ELF-1 (cell line): ENCODE data around the gene SMAD7.

ENCODE experiments used
- DNase-seq: peaks from one replicate; pipeline ENCODE4 v3.0.0-alpha.2; 2016; ENCODE audit warnings: low read depth, low spot score

Gene SMAD7

DNA sequence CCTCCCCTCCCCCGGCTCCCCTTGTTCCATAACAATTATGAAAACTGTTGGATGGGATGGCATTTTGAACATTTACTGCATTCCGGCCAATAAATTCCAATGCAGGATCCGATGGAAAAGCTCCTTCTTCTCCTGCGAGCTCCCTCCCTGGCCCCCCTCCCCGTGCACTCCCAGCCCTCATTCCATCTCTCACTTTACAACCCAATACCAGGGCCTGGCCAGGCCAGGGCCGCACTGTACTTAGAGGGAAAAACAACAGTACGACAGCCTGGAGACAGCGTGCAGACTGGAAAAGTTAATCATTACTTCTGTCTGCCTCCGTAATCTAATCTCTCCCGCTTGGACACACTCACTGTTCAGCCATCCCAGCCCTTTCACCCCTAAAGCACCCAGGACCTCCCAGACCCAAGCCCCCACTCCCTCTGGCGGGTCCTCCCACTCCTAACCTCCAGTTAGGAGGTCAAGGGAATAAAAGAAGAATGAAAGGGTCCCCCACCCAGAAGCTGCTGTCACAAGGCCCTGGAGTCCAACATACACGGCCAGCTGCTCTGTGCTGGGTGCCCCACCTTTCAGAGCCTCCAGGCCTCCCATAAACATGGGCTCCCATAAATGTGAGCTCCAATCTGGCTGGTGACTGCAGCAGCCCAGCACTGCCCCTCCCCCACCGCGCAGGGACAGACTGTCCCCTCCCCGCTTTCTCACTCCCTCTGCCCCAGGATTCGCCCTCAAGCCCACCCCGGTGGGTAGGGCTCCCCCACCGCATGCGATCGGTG is 20.6 kb downstream of the SMAD7 start:
- peak; percentile 86 for DNase-seq

DNA sequence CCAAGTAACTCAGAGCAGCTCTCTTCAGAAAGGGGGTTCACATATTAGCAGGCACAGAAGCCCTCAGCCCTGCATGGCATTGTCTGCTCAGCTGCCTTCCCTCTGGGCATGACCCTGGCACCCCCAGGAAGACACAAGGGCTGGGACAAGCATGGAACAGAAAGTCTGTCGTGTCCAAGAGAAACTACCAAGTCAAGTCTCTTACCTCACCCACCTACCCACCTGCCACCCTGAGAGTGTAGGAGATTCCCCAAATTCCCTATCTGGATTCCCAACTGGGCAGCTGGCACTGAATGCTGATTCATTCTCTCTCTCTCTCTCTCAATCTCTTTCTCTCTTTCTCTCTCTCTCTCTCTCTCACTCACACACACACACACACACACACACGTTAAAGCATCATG is 21.6 kb downstream of the SMAD7 start:
- DNase-seq: no peak

DNA sequence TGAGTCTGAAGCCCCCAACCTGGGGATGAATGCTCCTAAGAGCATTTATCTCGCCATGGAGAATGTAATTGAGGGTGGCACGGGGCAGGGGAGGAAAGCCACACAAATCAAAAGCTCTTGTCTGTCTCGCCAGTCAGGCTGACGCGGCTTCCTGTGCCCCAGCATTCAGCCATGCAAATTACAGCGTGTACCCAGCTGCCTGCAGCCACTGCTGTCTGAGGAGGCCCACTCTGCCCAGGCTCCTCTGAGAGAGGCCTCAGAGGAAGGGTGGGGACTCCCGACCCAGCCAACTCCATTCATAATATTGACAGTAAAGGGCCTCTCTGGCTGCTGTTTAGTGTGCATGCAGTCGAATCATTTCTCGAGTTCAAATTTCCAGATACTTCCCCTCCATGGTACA is 22.0 kb downstream of the SMAD7 start:
- no peak for DNase-seq

DNA sequence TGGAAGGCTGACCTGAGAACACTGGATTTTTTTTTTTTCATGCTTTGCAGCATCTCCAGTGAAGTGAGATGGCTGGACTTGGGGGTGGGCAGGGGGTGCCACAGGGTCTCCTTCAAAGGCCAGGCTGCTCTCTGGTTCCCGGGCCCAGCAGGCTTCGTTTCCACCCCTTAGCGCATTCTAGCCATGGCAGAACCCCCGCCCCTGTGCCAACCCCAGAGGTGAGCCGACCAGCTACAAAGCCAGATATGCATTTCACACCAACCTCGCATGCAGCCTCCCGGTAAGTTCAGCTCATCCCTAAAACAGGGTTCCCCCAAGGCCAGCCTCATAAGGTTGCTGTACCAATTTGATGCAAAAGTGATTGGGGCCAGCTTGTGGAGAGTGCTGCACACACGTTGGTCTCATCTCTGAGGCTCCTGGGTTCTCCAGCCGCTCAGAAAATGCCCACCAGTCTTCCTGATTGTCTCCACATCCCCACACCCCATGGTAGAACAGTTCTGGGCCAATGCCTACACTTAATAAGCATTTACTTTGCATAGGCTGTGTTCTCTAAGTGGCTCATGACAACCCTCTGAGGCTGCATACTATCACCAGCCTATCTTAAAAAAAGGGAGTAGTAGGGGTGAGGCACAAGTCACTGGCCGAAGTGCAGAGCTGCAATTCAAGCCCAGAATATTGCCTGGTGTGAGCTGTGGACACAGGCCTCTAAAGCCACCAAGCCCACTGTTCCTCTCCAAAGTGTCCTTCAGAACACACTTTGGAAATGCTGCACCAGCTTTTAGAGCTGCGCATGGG is 23.3 kb downstream of the SMAD7 start:
- DNase-seq: no peak

DNA sequence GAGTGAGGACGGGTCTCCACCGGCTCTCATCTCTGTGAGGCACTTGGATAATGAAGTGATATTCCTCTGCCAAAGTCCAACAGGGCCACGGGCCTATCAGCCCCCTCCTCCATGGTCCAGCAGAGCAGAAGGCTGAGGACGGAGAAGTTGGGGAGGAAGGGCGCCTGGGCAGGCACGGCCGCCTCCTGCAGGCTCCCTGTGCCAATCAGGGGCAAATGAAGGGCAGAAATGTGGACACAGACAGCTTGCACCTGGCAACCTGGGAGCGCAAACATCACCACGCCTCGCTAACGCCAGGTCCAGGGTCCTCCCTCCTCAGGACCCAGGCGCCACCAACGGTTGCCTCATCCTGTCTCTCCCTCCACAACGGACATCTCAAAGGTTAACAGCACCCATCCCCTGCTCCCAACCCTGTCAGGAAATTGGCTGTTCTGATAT is 24.3 kb downstream of the SMAD7 start:
- no peak for DNase-seq

DNA sequence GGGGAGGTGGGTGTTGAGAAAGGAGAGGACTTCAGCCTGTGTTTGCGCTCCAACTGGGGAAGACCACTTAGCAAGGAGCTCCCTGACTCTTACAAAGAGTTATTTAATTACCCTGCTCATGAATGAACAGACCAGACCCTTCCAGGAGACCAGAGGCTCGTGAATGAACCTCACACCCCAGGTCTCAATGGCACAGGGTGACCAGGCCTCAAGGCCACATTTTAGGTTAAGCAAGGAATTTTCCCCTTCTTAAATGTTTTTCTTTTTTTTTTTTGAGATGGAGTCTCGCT is 25.3 kb downstream of the SMAD7 start:
- DNase-seq: peak; percentile 35

DNA sequence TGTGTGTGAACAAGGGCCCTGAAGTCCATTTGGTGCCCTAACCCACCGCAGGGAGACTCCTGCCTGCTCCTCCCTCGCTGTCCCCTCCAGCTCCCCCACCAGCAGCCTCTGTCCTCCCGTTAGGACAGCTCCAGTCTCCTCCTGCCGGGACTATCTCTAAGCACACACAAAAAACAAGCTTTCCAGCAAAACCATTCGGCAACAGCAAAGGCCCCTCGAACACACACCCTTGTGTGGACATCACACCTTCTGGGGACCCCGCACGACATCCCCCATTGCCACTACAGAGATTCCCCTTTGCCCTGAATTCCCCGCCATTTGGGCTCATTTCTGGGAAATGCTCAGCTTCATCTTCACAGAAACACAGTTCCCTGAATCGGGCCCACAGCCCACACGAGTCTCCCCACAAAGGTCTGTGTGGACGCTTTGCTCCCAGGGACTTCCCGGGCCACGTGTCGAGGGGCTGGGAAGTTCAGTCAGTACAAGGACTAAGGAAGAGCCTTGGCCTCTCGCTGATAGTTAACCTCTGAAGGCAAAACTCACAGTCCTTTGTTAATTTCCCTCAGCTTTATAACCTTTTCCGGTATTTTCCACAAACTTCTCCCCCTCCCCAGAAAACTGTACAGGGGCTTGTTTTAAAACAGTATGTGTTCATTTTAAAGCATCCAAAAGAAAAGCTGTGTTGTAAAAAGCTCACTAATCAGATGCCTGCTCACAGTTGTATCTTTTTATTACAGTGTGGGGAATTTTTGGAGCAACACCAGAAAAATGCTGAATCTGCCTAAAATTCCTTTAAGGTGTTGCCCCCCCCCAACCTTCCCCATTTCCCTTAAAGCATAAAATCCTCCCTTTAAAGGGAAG is 25.9 kb downstream of the SMAD7 start:
- DNase-seq: peak; percentile 35

DNA sequence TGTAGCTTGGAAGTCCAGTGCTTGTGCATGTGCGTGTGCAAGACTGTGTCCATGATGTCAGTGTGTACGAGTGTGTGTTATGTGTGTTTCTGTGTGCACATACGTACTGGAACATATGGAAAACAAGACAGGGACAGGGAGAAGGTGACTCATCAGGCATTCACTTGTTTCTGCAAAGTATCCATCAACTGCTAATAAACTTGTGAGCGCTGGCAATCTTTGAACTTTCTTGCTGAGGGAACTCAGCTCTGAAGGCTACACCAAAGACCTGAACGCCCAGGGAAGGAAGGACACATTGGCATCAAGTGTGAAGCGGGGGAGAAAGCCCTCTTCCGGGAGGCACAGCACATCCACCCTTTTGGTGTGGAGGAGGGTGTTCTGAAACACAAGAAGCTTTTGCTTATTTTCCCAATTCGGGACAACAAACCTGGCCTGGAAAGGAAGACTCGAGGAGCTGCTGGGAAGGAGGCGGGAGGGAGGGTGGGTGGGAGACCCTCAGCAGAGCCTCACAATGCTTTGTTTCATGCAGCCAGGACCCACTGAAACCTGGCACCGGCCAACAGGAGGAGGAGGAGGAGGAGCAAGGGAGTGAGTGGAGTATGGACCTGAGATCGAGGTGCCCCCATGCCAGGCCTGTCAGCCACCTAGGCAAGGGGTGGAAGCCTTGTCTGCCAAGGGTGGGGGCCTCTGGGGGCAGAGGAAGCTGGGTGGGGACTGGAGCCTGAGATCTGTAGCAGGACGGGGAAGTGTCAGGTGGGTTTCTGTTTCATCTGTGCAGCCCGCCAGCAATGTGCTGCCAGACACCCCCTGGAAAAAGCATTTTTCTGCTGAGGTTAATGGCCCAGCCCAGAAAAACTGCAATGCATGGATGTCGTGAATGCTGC is 26.8 kb downstream of the SMAD7 start:
- DNase-seq: peak; percentile 23

DNA sequence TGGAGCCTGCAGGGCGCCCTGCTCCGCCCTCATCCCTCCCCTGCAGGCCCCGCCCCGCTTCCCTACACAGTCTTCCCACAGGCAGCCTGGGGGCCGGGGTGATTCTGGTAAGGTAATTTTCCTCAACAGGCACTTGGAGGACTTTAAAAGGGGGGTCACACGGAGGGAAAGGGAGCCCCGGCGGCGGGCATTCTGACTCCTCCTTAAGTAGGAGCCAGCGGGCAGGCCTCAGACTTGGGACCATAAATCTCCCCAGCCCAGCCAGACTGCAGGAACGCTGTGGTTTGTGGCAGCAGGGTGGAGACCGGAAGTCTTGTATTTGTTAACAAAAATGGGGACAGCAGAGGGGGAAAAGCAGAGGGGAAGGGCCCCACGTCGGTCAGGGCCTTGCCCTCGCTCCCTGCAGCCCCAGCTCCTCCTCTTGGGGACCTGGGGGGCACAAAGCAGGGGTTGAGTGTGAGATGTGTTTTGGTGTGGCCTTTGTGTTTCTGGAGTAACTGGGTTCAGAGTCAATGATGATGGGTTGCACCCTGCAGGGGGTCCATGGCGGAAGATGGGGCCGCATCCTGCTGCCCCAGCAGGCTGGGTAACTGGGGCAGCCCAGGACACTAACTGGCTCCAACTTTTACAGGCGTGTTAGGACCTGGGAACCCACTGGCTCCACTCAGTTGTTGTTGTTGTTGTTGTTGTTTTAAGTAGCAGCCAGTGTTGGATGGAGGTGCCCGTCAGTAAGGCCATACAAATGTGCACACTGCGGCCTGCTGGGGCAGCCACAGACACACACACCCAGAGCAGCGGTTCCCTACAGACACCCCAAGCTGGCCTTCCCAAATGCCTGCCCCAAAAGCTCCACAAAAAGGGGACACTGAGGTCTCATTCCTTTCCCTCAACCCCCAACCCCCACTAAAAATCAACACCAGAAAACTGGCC is 27.7 kb downstream of the SMAD7 start:
- peak; percentile 33 for DNase-seq

DNA sequence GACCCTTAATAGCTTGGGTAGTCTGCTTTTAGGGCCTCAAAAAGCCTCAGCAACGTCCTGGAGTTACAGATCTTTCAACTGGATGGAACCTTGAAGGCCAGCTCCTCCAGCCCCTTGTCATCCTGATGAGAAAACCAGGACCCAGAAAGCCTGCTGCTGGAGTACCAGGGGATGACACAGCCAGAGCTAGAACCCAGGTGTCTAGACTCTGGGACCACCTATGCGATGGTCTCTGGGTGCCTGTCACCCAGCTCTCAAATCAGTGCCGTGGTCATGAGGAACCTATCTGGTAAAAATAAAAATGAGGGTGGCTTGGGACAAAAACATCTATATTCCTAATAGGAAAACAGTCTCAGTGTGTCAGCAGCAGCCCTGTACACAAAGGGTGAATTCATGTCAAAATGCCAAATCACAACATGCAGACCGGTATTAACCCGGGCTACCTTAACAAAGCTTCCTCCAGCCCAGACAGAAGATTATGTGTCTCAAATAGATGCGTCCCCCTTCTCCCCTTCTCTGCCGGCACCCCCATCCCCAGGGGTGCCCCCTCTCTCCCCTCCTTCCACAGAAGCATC is 28.5 kb downstream of the SMAD7 start:
- peak; percentile 1 for DNase-seq

DNA sequence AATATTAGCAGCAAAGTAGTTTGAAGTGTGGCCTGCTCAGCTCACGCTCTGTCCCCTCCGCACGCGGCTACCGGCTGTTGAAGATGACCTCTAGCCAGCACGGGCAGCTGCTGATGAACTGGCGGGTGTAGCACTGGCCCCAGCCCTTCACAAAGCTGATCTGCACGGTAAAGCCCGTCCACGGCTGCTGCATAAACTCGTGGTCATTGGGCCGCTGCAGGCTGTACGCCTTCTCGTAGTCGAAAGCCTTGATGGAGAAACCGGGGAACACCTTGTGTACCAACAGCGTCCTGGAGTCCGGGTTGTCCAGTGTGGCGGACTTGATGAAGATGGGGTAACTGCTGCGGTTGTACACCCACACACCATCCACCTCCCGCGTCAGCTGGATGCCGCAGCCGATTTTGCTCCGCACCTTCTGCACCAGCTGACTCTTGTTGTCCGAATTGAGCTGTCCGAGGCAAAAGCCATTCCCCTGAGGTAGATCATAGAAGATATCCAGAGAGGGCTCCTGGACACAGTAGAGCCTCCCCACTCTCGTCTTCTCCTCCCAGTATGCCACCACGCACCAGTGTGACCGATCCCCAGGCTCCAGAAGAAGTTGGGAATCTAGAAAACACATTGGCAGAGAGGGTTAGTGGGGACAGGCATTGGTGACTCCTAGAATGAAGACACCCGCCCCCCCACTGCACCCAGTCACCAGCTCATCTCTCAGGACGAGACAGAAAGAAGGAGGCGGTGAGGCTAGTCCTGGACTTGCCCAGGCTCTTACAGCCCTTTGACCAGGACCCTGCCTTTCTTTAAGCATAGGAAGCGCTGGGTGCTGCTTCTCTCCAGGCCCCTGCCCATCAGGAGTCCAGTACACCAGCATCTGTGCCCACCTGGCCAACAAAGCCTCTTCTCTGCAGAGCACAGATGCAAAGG is 29.2 kb downstream of the SMAD7 start:
- DNase-seq: peak; percentile 3

DNA sequence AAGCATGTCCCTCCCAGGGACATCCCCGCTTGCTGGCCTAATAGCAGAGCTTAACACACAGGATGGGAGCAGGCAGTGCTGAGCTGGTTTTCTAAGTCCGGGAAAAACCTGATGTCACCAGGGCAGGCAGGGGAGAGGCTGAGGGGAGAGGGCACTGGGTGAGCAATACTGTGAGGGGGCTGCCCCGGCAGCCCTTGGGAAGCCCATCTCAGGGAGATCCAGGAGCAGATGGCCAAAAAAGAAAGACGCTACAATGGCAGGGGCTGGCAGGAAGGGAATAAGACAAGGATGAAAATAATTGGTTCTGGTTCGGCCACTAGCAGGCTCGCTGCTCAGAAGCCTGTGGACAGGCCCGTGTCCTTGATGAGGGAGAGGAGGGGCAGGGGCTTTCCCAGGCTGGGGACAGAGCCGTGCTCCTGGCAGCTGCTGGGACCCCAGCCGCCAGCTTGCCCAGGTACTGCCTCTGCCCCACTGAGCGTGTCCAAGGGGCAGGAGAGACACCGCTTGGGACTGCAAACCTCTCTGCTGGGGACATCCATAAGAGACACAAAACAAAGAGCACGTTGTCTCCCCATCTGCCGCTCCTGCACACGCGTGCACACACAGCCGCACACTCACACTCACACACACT is 30.2 kb downstream of the SMAD7 start:
- peak; percentile 15 for DNase-seq

DNA sequence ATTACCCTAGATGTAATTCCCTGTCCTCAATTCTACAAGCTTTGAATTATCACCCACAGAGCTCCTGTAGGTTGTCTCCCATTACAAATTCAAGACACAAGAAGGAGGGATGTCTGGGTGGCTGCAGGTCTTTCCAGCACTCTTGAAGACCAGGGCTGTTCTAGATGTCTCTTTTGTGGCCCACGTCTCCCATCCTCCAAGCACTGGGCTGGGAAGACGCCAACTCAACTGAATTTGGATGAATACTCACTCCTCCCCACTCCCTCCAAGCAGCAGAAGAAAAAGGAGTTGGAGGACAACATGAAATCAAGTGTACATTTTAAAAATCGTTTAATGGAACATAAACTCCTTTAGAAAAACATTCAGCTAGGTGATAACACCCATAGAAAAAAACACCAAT is 31.2 kb downstream of the SMAD7 start:
- no peak for DNase-seq

DNA sequence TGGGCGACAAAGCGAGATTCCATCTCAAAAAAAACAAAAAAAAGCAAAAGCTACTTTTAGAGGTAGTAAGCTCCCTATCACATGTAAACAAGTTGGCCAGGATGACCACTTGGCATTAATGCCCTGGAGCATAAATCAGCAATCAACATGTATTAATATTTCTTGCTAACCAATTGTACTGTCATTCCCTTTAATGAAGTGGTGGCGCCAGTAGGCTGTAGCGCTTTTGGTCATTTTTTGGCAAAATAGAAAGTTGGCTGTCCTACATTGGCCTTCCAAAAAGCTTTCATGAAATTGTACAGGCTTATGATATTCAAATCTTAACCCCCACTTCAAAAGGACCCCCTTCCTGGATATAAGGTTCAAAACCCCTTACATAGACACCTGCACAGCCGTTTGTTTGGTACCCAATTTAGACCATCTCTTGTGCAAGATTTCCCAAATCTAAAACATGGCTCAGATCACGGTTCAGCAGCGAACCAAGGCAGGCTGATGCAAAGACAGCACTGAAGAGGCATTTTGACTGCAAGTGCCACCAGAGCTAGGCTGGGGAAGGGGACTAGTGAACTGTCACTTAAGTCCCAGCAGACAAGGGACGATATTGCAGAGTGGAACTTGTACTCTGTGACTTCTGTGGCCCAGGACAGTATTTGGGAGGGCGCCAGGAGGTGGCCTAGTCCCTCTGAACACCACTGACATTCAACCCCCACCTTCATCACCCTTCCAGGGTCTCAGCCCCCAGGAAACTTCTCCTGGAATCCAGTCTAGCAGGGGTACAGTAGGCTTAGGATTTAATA is 31.9 kb downstream of the SMAD7 start:
- DNase-seq: peak; percentile 9

DNA sequence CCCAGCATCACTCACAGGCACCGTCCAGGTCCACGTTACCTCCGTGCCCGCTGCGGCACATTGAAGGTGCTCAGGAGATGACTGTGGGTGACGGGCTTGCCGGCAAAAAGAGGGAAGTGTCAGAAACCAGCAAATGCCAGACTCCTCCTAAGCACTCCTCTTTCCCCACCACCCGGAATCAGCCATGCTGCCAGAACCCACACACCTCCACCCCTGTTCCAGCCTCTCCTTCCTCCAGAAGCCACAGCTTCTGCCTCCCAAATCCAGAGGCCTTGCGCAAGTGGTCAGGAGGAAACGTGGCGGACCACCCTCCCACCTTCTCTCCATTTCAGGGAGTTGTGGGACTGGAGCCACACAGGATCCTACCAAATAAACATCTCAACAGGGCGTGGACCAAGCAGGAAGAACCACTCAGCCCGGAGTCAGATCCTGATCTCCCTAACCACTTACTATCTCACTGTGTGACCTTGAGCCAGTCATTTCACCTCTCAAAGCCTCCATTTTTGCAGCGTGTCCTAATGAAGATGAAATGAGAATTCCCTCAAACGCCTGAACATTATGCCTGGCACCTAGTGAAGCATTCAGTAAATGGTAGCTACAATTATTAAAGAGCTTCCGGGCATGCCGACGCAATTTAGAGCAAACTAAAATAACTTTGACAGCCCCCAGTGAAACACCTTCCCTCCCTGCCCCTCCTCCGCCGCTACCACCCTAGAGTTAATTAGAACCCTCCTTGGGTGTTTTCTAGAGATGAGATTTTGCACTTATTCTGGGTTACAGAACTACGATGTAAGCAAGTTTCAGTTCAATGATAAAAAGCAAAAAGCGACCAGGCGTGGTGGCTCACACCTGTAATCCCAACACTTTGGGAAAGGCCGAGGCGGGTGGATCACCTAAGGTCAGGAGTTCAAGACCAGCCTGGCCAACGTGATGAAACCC is 32.9 kb downstream of the SMAD7 start:
- DNase-seq: peak; percentile 18
